ENCODE data around the gene HJV. TPM values are rescaled to one million over a fixed set of nuclear protein-coding genes. Genes with fewer than 3 reads are reported as not detected.

HJV gene
- total RNA-seq, 2 experiments from 2014 or later, result not detected

DNA sequence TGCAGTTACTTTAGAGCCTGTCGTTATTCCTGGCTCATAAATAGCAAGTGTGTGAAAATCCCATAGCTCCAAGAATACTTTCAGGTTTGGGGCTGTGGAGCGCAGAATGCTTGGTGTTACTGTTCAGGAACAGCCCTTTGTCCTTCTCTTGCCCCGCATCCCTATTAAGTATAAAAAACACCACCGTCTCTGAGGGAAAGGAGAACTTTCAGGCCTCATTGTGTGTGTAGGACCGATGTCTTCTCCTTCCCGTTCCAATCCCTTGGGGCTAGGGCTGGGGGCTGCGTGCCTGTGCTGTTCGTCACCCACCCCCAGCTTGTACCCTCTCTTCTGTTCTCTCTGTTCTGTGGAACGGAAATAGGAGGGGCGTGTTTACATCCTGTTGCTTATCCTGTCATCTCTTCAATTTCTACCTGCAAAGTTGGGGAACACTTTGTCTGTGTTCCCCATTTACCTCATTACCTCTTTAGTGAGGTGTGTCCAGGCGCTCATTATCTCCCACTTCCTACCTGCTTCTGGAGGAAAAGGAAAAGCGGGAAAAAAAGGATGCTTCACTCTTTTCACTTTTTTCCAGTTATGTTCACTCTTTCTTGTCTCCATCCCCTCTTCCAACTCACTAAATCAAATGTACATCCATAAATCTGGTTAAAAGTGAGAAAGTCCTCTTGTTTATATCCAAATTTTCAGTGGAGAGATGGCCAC is 24.4 kb downstream of the HJV start:
- Mint-ChIP-seq H3K27me3 (no peaks in the 10 kb centered on the region), H3K36me3 (ENCODE audit: low read depth) (peaks cover 44% of the 10 kb centered on the region), H3K27ac (peak overlapping the region; percentile 97), H3K4me1 (peaks cover 62% of the 10 kb centered on the region), H3K4me3 (peak overlapping the region; percentile 93), H3K9me3 (no peaks in the 10 kb centered on the region)
- peak; percentile 61 for DNase-seq
- ChIA-PET POLR2A (interaction anchor here (0.8 to 12.9 kb wide), 14 partner anchors 11 to 122 kb away, joined by 3 to 582 read pairs (median 7); partner anchors contain the start of genes ANKRD34A, LIX1L, POLR3GL and RBM8A), CTCF (interaction anchor here (0.9 to 13.8 kb wide), 10 partner anchors 9 to 152 kb away, joined by 3 to 177 read pairs (median 4); partner anchors contain the start of genes ANKRD34A, LIX1L, NUDT17 and POLR3GL)

DNA sequence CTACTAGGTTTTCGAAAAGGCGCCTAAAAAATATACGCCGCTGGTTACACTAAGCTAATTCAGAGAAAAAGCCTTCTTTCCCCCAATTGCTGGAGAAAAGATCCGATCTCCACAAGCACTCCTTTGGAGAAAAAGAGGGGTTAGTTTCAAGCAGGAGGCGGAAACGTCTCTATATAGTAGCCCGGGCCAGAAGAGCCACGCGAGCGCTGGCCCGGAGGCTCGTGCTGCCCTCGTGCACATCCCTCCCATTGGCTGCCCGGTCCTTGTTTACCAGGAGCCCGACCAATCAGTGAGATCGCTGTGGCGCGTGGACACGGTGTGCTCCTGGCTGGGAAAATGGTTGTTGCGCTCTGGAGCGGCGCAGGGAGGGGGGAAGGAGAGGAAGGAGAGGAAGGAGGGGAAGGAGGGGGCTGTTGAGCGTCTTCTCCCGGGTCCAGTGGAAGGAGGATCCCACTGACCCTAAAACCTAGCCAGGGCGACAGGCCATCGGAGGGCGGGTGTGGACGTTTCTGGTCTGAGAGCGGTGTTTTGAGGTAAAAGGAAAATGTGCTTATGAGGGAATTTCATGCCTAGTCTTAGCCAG is 25.0 kb downstream of the HJV start, which contains the start of gene TXNIP:
Gene TXNIP, minus strand, starts transcription at position 147 of the 583 bp plus-strand sequence. CDS start 313 bp downstream, outside the sequence.
- Mint-ChIP-seq H3K27me3 (no peaks in the 10 kb centered on the region), H3K4me1 (peaks cover 63% of the 10 kb centered on the region), H3K4me3 (peak within 1 kb of the TSS; percentile 93), H3K27ac (peak within 1 kb of the TSS; percentile 97), H3K9me3 (no peaks in the 10 kb centered on the region), H3K36me3 (ENCODE audit: low read depth) (peaks cover 50% of the 10 kb centered on the region)
- ChIA-PET POLR2A (interaction anchor here (0.6 to 12.9 kb wide), 17 partner anchors 12 to 716 kb away, joined by 3 to 582 read pairs (median 4); partner anchors contain the start of genes ANKRD34A, LIX1L, PIAS3 and POLR3GL), CTCF (interaction anchor here (0.9 to 13.8 kb wide), 8 partner anchors 8 to 151 kb away, joined by 3 to 177 read pairs (median 4); partner anchors contain the start of genes ANKRD34A, LIX1L, NUDT17 and POLR3GL)
- peak; percentile 96 for DNase-seq

DNA sequence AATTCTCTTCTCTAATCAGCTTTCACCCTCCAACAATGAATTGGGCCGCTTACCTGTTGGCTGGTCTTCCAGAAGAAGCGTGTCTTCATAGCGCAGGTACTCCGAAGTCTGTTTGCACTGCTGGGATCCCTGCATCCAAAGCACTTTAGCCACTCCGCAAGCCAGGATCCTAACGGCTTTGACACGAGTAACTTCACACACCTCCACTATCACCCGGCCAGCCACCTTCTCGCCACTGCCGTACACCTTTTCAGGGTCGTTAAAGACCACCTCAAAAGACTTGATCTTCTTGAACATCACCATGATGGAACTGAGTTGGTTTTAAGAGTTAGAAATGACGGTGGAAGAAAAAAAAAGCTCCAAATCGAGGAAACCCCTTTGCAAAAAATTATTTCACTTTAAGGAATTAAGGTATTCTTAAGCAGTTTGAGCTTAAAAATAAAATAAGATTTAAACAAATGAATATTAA is 25.5 kb downstream of the HJV start:
- POLR2A ChIA-PET, result interaction anchor here (0.6 to 12.9 kb wide), 15 partner anchors 12 to 715 kb away, joined by 3 to 582 read pairs (median 4); partner anchors contain the start of genes ANKRD34A, LIX1L, PIAS3 and POLR3GL
- no peaks in the 10 kb centered on the region for H3K27me3 Mint-ChIP-seq
- H3K36me3 Mint-ChIP-seq (ENCODE audit: low read depth), result peaks cover 51% of the 10 kb centered on the region
- peak overlapping the region; percentile 93 for H3K4me3 Mint-ChIP-seq
- H3K27ac Mint-ChIP-seq, result peak overlapping the region; percentile 97
- no peaks in the 10 kb centered on the region for H3K9me3 Mint-ChIP-seq
- CTCF ChIA-PET, result interaction anchor here (0.9 to 13.8 kb wide), 6 partner anchors 8 to 151 kb away, joined by 3 to 177 read pairs (median 6); partner anchors contain the start of genes ANKRD34A, NUDT17 and POLR3GL
- DNase-seq, result no peak
- peaks cover 61% of the 10 kb centered on the region for H3K4me1 Mint-ChIP-seq

DNA sequence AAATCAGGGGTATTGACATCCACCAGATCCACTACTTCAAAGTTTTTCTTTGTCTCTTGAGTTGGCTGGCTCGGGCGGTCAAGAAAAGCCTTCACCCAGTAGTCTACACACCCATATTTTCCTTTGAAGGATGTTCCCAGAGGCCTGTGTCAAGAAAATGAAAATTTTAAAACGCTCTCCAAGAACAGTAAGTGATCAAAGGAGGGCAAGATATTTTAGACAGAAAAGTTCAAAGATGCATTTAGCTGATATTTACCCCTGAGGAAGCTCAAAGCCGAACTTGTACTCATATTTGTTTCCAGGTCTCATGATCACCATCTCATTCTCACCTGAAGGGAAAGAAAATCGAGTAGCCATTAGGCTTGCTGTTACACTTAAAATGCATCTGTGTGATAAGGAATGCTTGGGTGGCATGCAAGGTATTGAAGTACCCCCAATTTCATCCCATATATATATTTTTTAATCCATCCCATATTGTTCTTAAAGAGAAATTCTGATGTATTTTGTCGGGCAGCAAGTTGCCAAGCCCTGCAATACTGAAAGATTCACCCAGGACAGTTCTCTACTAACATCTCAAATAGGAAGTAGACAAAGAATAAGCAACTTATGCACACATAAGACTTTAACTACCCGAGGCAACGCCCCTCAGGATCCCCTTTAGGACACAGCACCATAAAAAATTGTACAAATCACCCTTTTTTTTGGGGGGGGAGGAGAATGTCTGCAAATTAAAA is 26.2 kb downstream of the HJV start:
- Mint-ChIP-seq H3K27ac (peak overlapping the region; percentile 97), H3K4me3 (peak overlapping the region; percentile 93), H3K36me3 (ENCODE audit: low read depth) (peaks cover 51% of the 10 kb centered on the region), H3K4me1 (peaks cover 64% of the 10 kb centered on the region), H3K9me3 (no peaks in the 10 kb centered on the region), H3K27me3 (no peaks in the 10 kb centered on the region)
- POLR2A ChIA-PET, result interaction anchor here (0.6 to 12.9 kb wide), 11 partner anchors 13 to 136 kb away, joined by 3 to 582 read pairs (median 30); partner anchors contain the start of genes ANKRD34A, LIX1L, PIAS3 and POLR3GL
- CTCF ChIA-PET, result interaction anchor here (0.9 to 13.8 kb wide), 3 partner anchors 12 to 150 kb away, joined by 3 to 177 read pairs (median 4); partner anchors contain the start of gene NUDT17
- no peak for DNase-seq

DNA sequence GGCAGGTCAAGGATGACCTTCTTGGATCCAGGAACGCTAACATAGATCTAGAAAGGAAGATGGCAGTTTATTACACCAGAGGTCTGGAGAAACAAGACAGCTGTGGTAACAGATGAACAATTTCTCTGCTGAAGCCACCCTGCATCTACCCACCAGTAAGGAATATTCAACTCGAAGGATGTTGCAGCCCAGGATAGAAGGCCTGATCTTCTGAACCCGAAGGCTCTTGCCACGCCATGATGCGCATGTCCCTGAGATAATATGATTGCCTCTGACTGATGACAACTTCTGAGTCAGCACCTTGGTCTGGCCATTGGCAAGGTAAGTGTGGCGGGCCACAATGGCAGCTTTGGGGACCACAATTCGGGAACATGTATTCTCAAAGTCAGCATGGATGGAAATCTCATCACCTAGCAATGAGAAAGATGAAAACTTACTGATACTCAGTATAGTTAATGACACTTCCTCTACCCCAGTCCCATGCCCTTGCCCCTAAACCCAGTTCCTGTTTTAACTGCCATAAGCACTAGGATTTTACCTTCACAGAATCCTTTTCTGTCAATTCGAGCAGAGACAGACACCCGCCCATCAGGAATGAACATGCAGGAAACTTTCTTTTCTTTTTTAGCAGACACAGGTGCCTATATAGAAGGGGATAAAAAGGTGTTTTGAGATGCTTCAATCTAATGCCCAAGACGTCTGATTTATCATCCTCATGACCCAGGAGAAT is 27.0 kb downstream of the HJV start:
- POLR2A ChIA-PET, result interaction anchor here (1.2 to 12.9 kb wide), 7 partner anchors 13 to 123 kb away, joined by 3 to 582 read pairs (median 33); partner anchors contain the start of genes ANKRD34A, LIX1L, POLR3GL and RBM8A
- Mint-ChIP-seq H3K4me3 (peak overlapping the region; percentile 93), H3K36me3 (ENCODE audit: low read depth) (peaks cover 51% of the 10 kb centered on the region), H3K27ac (peak overlapping the region; percentile 97), H3K27me3 (no peaks in the 10 kb centered on the region), H3K9me3 (no peaks in the 10 kb centered on the region), H3K4me1 (peaks cover 59% of the 10 kb centered on the region)
- DNase-seq, result peak; percentile 58
- CTCF ChIA-PET, result interaction anchor here (0.9 to 13.8 kb wide), 4 partner anchors 13 to 149 kb away, joined by 3 to 177 read pairs (median 4); partner anchors contain the start of gene NUDT17

DNA sequence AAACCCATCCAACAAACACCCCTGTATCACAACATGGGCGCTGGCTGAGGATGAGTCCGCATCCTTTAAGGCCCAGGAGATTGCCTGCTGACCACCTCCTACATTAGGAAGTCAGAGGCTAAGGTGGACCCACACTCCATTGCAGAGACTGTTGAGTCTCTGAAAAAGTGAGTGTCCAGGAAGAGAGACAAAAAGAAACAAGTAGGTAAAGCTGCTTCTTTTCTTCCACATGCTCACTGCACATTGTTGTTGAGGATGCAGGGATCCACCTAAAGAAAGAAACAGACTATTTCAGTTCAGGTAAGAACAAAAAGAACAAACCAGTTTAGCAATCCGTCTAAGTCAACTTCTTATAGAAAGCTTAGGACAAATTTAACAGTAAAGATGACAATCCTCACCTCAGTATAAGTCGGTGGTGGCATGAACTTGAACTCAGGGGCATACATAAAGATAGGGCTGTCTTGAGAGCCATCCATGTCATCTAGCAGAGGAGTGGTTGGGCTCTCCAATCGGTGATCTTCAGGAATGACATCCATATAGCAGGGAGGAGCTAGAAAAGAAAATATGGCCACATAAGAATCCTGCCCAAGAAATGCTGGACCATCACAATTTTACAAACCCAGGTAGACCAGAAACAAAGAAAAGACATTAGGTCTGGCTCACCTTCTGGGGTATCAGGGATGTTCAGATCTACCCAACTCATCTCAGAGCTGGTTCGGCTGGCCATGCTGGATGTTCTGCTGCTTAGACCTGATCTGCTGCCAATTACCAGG is 27.7 kb downstream of the HJV start:
- H3K4me3 Mint-ChIP-seq, result peak overlapping the region; percentile 93
- no peaks in the 10 kb centered on the region for H3K27me3 Mint-ChIP-seq
- H3K9me3 Mint-ChIP-seq, result no peaks in the 10 kb centered on the region
- H3K36me3 Mint-ChIP-seq (ENCODE audit: low read depth), result peaks cover 51% of the 10 kb centered on the region
- H3K4me1 Mint-ChIP-seq, result peaks cover 53% of the 10 kb centered on the region
- DNase-seq, result no peak
- POLR2A ChIA-PET, result interaction anchor here (0.6 to 12.9 kb wide), 6 partner anchors 8 to 44 kb away, joined by 3 to 582 read pairs (median 35); partner anchors contain the start of genes ANKRD34A, LIX1L and POLR3GL
- H3K27ac Mint-ChIP-seq, result peak overlapping the region; percentile 97
- CTCF ChIA-PET, result interaction anchor here (1.0 to 13.8 kb wide), 3 partner anchors 15 to 148 kb away, joined by 3 to 177 read pairs (median 4); partner anchors contain the start of gene NUDT17

DNA sequence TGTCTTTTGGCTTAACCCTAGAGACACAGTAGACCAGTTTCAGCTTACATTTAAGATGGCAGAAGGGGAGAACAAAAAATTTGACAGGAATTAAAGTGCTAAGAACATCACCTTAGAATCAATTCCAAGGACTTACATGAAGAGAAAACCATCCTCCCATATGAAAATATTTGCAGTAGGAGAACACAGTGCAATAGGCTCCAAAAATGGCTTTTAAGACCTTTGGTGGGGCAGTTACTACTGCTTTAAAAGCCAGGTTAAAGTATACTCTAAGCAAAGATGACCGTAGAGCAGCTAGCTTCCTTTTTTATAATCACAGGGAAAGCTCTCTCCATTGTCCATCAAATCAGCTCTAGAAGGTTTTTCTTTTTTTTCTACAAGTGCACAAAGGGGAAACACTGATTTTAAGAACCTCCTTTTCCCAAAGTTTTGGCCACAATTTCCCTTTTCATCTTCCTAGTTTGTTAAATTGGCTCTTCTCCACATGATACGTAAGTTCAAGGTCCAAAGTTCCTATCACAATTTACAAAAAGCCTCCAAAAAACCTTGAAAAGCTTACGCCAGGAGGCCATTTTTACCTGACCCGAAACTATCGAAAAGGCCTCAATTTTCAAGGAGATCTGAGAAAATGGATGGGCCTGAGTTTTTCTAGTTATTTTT is 28.4 kb downstream of the HJV start:
- CTCF ChIA-PET, result interaction anchor here (0.5 to 13.8 kb wide), 2 partner anchors 13 to 15 kb away, joined by 3 to 177 read pairs; no protein-coding TSS in a partner anchor
- H3K36me3 Mint-ChIP-seq (ENCODE audit: low read depth), result peaks cover 51% of the 10 kb centered on the region
- peak overlapping the region; percentile 93 for H3K4me3 Mint-ChIP-seq

DNA sequence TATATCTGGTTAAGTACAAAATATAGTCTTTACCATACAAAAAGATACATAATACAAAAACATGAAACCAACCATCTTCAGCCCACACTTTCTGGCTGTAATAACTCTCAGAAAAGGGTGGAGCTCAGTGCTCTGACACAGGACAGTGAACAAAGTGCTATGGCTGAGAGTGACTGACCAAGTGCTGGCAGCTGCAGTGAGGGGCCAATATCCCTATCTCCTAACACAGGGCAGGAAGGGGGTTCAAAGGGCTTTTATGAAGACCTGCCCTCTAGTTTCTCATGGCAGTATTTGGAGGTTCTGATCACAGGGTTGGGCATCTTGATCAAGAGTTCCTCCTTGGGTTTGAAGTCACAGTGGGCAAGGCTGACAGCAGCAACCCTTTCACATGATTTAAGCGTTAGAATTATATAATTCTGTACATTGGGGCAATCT is 29.0 kb downstream of the HJV start:
- DNase-seq, result no peak
- H3K36me3 Mint-ChIP-seq (ENCODE audit: low read depth), result peaks cover 51% of the 10 kb centered on the region
- ChIA-PET CTCF (interaction anchor here (0.5 to 13.8 kb wide), 3 partner anchors 10 to 14 kb away, joined by 3 to 177 read pairs (median 3); no protein-coding TSS in a partner anchor), POLR2A (interaction anchor here (0.8 to 12.9 kb wide), 4 partner anchors 11 to 29 kb away, joined by 3 to 582 read pairs (median 75); partner anchors contain the start of genes ANKRD34A, HJV and POLR3GL)
- no peaks in the 10 kb centered on the region for H3K9me3 Mint-ChIP-seq
- peak overlapping the region; percentile 93 for H3K4me3 Mint-ChIP-seq
- no peaks in the 10 kb centered on the region for H3K27me3 Mint-ChIP-seq
- H3K27ac Mint-ChIP-seq, result peak overlapping the region; percentile 52
- H3K4me1 Mint-ChIP-seq, result peaks cover 49% of the 10 kb centered on the region

More for the DNA sequence above, 28.4 kb downstream of the HJV start:
- POLR2A ChIA-PET, result interaction anchor here (0.6 to 12.9 kb wide), 8 partner anchors 9 to 45 kb away, joined by 3 to 582 read pairs (median 4); partner anchors contain the start of genes ANKRD34A, HJV, LIX1L and POLR3GL
- H3K27ac Mint-ChIP-seq, result peak overlapping the region; percentile 52
- peaks cover 50% of the 10 kb centered on the region for H3K4me1 Mint-ChIP-seq
- H3K27me3 Mint-ChIP-seq, result no peaks in the 10 kb centered on the region
- H3K9me3 Mint-ChIP-seq, result no peaks in the 10 kb centered on the region
- DNase-seq, result no peak

DNA sequence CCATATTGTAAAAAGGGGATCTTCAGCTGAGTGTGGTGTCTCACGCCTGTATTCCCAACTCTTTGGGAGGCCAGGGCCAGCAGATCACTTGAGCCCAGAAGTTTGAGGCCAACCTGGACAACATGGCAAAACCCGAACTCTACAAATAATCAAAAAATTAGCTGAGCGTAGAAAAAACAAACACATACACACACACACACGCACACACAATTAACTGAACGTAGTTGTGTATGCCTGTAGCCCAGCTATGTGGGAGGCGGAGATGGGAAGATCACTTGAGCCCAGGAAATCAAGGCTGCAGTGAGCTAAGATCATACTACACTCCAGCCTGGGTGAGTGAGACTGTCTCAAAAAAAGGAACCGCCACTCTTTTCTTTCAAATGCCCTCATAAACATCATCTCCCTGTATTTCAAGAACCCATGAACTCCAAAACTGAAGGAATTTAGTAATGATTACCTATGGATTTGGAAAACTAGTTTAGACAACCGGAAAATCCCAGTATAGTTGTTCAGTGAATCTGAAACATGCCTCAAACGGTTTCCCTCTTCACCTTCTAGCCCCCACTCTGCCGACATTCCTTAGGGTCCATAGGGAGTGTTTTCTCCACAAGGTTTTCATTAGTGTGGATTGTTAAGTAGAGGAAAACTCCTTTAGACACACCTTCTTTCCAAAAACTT is 29.7 kb downstream of the HJV start:
- Mint-ChIP-seq H3K4me1 (peaks cover 46% of the 10 kb centered on the region), H3K27ac (peak overlapping the region; percentile 41), H3K4me3 (peak overlapping the region; percentile 27), H3K9me3 (no peaks in the 10 kb centered on the region), H3K36me3 (ENCODE audit: low read depth) (peaks cover 51% of the 10 kb centered on the region), H3K27me3 (no peaks in the 10 kb centered on the region)
- CTCF ChIA-PET, result interaction anchor here (0.8 to 13.8 kb wide), 2 partner anchors 11 to 13 kb away, joined by 3 to 177 read pairs; no protein-coding TSS in a partner anchor
- DNase-seq, result no peak
- POLR2A ChIA-PET, result interaction anchor here (1.5 to 12.9 kb wide), 4 partner anchors 9 to 30 kb away, joined by 3 to 582 read pairs (median 76); partner anchors contain the start of gene HJV
